Stomach (tissue), 9 donors: ENCODE data around the gene TPPP3. TPM values are rescaled to one million over a fixed set of nuclear protein-coding genes. Genes with fewer than 3 reads are reported as not detected.

ENCODE experiments used
- DNase-seq, 2 donors: peaks; one replicate each; pipeline versions ENCODE4 v3.0.0 to v3.0.0-alpha.2; 2013 to 2019
- H3K27ac ChIP-seq, 5 donors: fragments of 200-600 bp in 4 of 5; sonication (generic) in 4 of 5; one replicate each; pipeline ENCODE4 v1.5.1; 2013 to 2019; ENCODE audit warnings: mild to moderate bottlenecking in 1 of 5, moderate library complexity in 1 of 5
- H3K27me3 ChIP-seq, 3 donors: fragments of 200-600 bp; sonication (generic); one replicate each; pipeline ENCODE4 v1.5.1; 2017 to 2019; ENCODE audit warnings: mixed run types in 1 of 3
- H3K36me3 ChIP-seq, 4 donors: fragments of 200-600 bp; sonication (generic); 1 replicate in 3 of 4; 2 replicates in 1 of 4; pipeline ENCODE4 v1.5.1; 2016 to 2019
- H3K4me1 ChIP-seq, 4 donors: fragments of 200-600 bp; sonication (generic); one replicate each; pipeline ENCODE4 v1.5.1; 2016 to 2019
- H3K4me3 ChIP-seq, 4 donors: fragments of 200-600 bp; sonication (generic) in 3 of 4; one replicate each; pipeline ENCODE4 v1.5.1; 2016 to 2019; ENCODE audit warnings: mild to moderate bottlenecking in 1 of 4
- H3K9me3 ChIP-seq, 4 donors: fragments of 200-600 bp; sonication (generic); one replicate each; pipeline ENCODE4 v1.5.1; 2016 to 2019
- CTCF ChIP-seq, 7 experiments: fragments of 450-650 bp in 4 of 7; fragments of 200-600 bp in 3 of 7; sonication (generic) in 3 of 7; IDR thresholded peaks; one replicate each; pipeline ENCODE4 v1.5.1; 2016 to 2019; ENCODE audit warnings: antibody characterized with exemption in 7 of 7, control low read depth in 2 of 7, mild to moderate bottlenecking in 1 of 7
- EP300 ChIP-seq: sonication (generic); formaldehyde crosslinking; IDR thresholded peaks from one replicate; pipeline ENCODE4 v1.6.1; 2017; ENCODE audit warnings: antibody characterized with exemption
- POLR2A ChIP-seq, 4 donors: fragments of 450-650 bp; IDR thresholded peaks; one replicate each; pipeline ENCODE4 v1.6.1; 2016; ENCODE audit warnings: antibody characterized with exemption in 4 of 4, control low read depth in 2 of 4, mild to moderate bottlenecking in 1 of 4, moderate library complexity in 1 of 4
- POLR2AphosphoS5 ChIP-seq, 3 donors: sonication (generic); formaldehyde crosslinking; IDR thresholded peaks; one replicate each; pipeline ENCODE4 v1.6.1; 2016; ENCODE audit warnings: antibody characterized with exemption in 3 of 3
- WGBS, 5 donors: extraction: QIAGEN DNeasy Blood & Tissue Kit in 3 of 5; methylation state at CpG; one replicate each; pipeline versions ENCODE4 v1.1.5 to v1.1.7; 2013 to 2018; 5-methylcytosine and 5-hydroxymethylcytosine counted together
- intact Hi-C: fragments of 100-400 bp; cut with DNase I; formaldehyde crosslinking; loops from one replicate; pipeline ENCODE4 v1.15.1; 2023; ENCODE audit warnings: low total_unique reads
- polyA plus RNA-seq, 3 donors: library from polyadenylated mRNA; stranded (reverse); fragments of 200-250 nt; gene quantifications; one replicate each; pipeline ENCODE4 v1.2.3, GENCODE V29; 2013
- total RNA-seq, 5 donors: library from RNA; depleted of rRNA; stranded (reverse); fragments of >200 nt; gene quantifications; one replicate each; pipeline versions ENCODE4 v1.1.0 to v1.2.3, GENCODE V29; 2014 to 2016
- donor health status: healthy with polysubstance abuse.
- donor health status: Bipolar disorder and iron deficiency.
- donor health status: healthy.

The TPPP3 gene
- total and polyA plus RNA-seq, 8 donors, result 5.8 to 127 (median 13.8) TPM

DNA sequence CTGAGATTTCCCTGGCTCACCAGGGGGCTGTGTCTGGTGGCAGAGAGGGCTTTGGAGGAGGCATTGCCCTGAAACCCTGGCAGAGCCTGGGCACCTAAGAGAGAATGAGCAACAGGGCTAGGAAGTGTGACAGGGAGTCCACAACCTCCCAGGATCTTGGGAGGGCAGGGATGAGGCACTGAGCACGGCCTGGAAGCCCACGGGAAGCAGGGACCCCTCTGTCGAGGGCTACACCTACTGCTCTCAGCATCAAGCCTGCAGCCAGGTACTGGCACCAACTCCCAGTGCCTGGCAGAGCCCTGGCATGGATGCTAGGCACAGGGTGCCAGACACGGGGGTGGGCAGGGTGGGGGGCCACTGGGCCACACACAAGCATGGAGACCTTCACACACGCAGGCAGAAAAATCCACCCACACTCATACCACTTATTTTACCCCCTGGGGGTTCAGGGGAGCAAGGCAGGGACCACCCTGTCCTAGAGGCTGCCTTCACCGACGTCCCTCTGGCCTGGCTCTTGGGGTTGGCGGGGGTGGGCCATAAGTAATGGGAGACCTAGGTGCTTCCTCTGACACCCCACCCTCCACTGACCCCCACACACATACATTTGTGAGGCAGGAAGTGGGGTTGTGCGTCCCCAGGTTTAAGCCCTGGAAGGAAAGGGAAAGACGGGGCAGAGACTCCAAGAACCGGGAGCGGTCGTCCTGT lies 36.7 kb upstream of the TPPP3 start:
- Histone ChIP-seq H3K4me3 (peak overlapping the region; percentile 50 to 63 (median 53)), H3K4me1 (peaks cover 22 to 57% (median 43%) of the 10 kb centered on the region in 4 donors), H3K27me3 (peaks cover 0 to 57% (median 0%) of the 10 kb centered on the region in 3 donors), H3K9me3 (no peaks in the 10 kb centered on the region), H3K36me3 (no peaks in the 10 kb centered on the region), H3K27ac (peak overlapping the region; percentile 70 to 86 (median 82))
- no peak for DNase-seq
- no peak for TF ChIP-seq POLR2AphosphoS5 (IDR thresholded peaks at IDR 0.05)
- no peak for TF ChIP-seq CTCF (IDR thresholded peaks at IDR 0.05)
- TF ChIP-seq EP300, result no peak
- TF ChIP-seq POLR2A (IDR thresholded peaks at IDR 0.05), result no peak
- intact Hi-C loops, result loop anchor here (5.0 kb wide), 1 partner anchor 37 kb away; no protein-coding TSS in a partner anchor
- WGBS, 5 donors, result 24 to 40% (median 34%) methylated on average over 10 to 13 of the region's 13 CpGs

- DNase-seq, result peak; percentile 40 to 59
- 77 to 97% (median 97%) methylated on average over 3 of the region's 3 CpGs for WGBS, 5 donors
- no peak for TF ChIP-seq CTCF (IDR thresholded peaks at IDR 0.05)
- TF ChIP-seq POLR2AphosphoS5 (IDR thresholded peaks at IDR 0.05), result no peak
- no peak for TF ChIP-seq EP300
- TF ChIP-seq POLR2A (IDR thresholded peaks at IDR 0.05), result no peak
Measured at GRCh38 chr16:67429053-67429798, 35.9 kb upstream of the TPPP3 start.

GRCh38 chr16:67428146-67428731 lies 34.9 kb upstream of the TPPP3 start:
- H3K27ac ChIP-seq, result peak overlapping the region in 3 of 5 donors; percentile 8 to 41 (median 22)
- TF ChIP-seq CTCF (IDR thresholded peaks at IDR 0.05) (peak in 5 of 7 experiments; percentile 74 to 94 (median 78)), POLR2AphosphoS5 (IDR thresholded peaks at IDR 0.05) (no peak)
- 15 to 30% (median 18%) methylated on average over 9 to 11 of the region's 11 CpGs for WGBS, 5 donors
- H3K27me3 ChIP-seq, result peaks cover 0 to 68% (median 0%) of the 10 kb centered on the region in 3 donors
- H3K4me1 ChIP-seq, result peaks cover 22 to 57% (median 43%) of the 10 kb centered on the region in 4 donors
- H3K4me3 ChIP-seq, result no peak overlapping the region
- intact Hi-C loops, result loop anchor here (5.0 kb wide), 1 partner anchor 39 kb away; no protein-coding TSS in a partner anchor
- DNase-seq, result peak; percentile 85 to 92
- H3K9me3 ChIP-seq, result no peaks in the 10 kb centered on the region
- no peaks in the 10 kb centered on the region for H3K36me3 ChIP-seq

More at GRCh38 chr16:67429053-67429798, 35.9 kb upstream of the TPPP3 start:
- peaks cover 22 to 57% (median 43%) of the 10 kb centered on the region in 4 donors for H3K4me1 ChIP-seq
- H3K27me3 ChIP-seq, result peaks cover 0 to 64% (median 0%) of the 10 kb centered on the region in 3 donors
- no peak overlapping the region for H3K4me3 ChIP-seq
- intact Hi-C loops, result loop anchor here (5.0 kb wide), 1 partner anchor 38 kb away; no protein-coding TSS in a partner anchor
- H3K9me3 ChIP-seq, result no peaks in the 10 kb centered on the region
- H3K27ac ChIP-seq, result peak overlapping the region in 1 of 5 donors; percentile 86
- no peaks in the 10 kb centered on the region for H3K36me3 ChIP-seq

GRCh38 chr16:67426950-67427349 lies 33.7 kb upstream of the TPPP3 start:
- no peak for DNase-seq
- peak overlapping the region in 1 of 5 donors; percentile 20 for H3K27ac ChIP-seq
- peaks cover 0 to 68% (median 0%) of the 10 kb centered on the region in 3 donors for H3K27me3 ChIP-seq
- 63 to 85% (median 81%) methylated on average over 7 of the region's 7 CpGs for whole genome bisulfite sequencing, 5 donors
- no peak for TF ChIP-seq EP300
- TF ChIP-seq CTCF (IDR thresholded peaks at IDR 0.05), result no peak
- TF ChIP-seq POLR2AphosphoS5 (IDR thresholded peaks at IDR 0.05), result no peak
- no peak for TF ChIP-seq POLR2A (IDR thresholded peaks at IDR 0.05)
- H3K9me3 ChIP-seq, result no peaks in the 10 kb centered on the region
- intact Hi-C loops, result loop anchor here (5.0 kb wide), 1 partner anchor 40 kb away; no protein-coding TSS in a partner anchor
- peaks cover 21 to 47% (median 37%) of the 10 kb centered on the region in 4 donors for H3K4me1 ChIP-seq
- H3K36me3 ChIP-seq, result no peaks in the 10 kb centered on the region
- no peak overlapping the region for H3K4me3 ChIP-seq
